ENCODE results near the gene C1orf141.
A peak's percentile ranks its signal among the peaks of the same experiment; 100 is the strongest.
"Not testable (repeated sequence)": the region's sequence is repeated elsewhere in the genome, so short reads cannot be mapped to it uniquely, and the experiment has no call there.

The C1orf141 gene

DNA sequence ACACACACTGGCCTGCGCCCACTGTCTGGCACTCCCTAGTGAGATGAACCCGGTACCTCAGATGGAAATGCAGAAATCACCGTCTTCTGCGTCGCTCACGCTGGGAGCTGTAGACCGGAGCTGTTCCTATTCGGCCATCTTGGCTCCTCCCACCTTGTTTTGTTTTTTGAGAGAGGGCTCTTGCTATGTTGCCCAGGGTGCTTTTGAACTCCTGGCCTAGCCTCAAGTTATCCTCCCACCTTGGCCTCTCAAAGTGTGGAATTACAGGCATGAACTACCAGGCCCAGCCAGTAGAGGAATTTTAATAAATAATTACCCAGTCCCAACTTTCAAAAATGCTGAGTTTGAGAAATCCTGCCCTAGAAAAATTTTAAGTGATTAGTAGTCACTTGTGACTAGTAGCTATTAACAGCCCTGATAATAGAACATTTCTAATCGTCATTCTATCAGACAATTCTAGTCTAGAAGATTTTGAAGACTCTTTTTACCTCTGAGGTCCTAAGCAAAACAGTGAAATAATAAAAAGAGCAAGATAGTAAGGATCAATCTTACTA, 49.9 kb downstream of the C1orf141 start:
- no peak for ATAC-seq

DNA sequence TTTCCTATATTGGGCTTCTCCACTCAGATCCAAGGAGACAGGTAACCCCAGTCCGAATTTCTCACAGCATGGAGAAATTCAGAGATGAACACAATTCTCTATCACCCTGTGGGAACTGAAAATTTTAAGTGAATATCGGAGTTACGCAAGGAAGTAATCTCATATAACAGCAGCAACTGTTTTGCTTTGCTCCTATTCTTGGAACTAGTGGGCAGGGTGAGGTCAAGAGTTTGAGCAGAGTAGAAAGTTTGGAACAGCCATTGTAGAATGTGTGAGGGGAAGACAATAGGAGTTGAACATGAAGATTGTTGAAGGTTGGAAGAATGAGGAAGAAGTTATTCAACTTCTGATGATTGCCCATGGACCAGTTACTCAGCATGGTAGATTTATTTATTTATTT, 56.5 kb downstream of the C1orf141 start:
- ATAC-seq, result no peak

DNA sequence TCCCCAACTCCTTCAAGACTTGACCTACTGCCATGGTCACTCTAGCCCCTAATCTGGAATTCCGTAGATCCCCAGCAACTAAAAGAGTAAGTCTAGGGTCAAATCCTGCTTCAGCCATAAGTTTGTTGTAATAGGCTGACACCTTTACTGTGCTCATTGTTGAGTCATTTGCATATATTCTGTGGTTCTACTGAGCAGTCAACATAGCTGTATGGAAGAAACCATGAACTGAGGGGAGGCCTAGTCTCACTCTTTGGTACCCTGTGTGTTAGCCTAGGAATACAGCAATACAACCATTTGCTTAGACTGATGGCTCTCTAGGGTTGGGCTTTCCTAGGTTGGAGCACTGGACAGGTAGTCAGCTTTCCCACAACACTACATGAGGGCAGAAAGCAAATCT, 57.2 kb downstream of the C1orf141 start:
- no peak for ATAC-seq

DNA sequence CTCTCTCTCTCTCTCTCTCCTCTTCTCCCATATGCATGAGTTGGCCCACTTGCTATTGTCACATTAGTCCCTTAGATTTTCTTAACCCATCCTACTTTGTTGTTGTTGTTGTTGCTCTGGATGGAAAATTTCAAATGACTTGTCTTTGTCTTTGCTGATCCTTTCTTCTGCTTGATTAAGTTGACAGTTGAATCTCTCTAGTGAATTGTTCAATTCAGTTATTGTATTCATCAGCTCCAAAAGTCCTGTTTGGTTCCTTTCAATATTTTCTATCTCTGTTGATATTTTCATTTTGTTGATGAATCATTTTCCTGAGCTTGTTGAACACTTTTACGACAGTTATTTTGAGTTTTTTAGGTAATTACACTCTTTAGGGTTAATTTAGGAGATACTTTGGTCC, 62.0 kb downstream of the C1orf141 start:
- no peak for ATAC-seq

DNA sequence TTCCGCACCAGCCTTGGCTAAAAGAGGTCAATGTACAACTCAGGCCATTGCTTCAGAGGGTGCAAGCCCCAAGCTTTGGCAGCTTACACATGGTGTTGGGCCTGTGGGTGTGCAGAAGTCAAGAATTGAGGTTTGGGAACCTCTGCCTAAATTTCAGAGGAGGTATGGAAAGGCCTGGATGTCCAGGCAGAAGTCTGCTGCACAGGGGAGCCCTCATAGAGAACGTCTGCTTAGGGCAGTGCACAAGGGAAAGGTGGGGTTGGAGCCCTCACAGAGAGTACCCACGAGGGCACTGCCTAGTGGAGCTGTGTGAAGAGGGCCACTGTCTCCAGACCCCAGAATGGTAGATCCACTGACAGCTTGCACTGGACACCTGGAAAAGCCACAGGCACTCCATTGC, 67.1 kb downstream of the C1orf141 start:
- ATAC-seq, result not testable (repeated sequence)

DNA sequence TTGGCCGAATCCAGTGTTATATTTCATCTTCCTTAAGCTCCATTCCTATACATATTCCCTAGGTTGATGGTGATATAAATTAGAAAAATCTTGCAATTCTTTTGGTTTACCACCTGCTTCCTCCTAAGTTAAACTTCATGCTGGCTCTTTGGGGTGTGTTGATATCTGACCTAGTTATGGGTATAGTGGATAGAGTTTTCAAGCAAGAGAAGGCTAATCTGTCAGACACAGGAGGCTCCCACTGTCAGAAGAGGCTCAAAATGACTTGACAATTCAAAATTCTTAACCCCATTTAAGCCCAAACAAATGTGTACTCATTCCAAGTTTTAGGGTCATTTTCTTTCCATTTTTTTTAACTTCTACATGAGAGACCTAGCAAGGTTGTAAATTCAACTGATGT, 72.4 kb downstream of the C1orf141 start:
- ATAC-seq, result no peak

DNA sequence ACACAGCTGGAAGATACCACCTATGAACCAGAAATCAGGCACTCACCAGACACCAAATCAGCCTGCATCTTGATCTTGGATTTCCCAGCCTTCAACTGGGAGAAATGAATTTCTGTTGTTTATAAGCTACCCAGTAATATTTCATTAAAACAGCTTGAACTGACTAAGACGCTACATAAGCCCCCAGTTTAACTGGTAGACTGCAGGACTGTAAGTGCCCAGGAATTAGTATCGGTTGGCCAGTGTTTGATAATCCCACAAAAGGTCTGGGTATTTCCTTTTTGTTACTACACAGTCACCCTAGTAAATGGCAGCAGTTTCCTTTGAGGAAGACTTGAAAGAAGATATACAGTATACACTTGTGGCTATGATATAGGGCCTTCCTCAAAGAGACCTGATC, 73.5 kb downstream of the C1orf141 start:
- ATAC-seq, result no peak

DNA sequence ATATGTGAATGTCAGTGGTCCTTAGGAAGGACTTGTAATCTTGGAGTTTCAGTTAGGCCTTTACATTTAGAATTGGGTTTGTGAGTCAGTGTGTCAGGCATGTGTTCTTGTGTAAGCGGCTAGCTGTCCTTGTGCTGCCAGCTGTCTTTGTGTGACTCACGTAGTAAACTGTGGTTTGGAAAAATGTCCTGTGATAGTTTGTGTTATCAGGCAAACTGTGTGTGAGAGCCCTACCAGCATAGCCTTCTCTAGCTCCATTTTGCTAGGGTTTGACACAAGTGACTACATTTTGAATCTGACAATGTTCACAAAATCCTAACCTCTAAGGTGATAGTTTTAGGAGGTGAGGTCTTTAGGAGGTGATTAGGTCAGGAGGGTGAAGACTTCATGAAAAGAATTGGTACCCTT, 74.0 kb downstream of the C1orf141 start:
- ATAC-seq, result no peak

DNA sequence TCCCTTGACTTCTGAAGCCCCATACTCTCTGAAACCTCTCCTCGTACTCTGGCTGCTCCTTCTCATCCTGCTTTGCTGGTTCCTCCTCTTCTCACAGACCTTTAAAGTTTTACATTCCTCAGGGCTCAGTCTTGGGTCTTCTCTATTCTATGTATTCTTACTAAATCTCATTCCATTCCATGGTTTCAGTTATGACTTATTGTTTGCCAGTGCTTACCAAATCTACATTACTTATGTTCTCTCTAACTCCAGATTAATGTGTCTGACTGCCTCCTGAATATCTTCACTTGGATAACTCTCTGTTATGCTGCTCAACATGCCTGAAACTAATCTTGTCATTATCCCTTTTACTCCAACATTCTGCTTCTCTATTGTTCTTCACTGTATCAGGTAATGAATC, 75.4 kb downstream of the C1orf141 start:
- no peak for ATAC-seq

DNA sequence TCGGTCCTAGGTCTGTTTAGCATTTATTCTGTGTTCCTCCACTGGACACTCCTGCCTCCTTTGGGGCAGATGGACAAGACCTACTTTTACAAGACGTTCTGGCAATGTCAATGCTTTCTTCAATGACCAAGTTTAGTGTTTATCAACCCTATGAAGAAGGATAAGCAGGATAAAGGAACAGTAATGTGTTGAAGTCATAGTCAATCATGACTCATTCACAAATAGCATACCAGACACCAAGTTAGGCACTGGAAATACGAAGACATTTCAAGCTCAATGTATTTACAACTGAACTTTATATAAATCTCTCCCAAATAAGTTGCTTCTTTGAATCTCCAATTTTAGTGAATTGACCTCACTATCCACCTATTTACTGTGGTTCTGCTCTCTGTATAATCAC, 76.0 kb downstream of the C1orf141 start:
- no peak for ATAC-seq

DNA sequence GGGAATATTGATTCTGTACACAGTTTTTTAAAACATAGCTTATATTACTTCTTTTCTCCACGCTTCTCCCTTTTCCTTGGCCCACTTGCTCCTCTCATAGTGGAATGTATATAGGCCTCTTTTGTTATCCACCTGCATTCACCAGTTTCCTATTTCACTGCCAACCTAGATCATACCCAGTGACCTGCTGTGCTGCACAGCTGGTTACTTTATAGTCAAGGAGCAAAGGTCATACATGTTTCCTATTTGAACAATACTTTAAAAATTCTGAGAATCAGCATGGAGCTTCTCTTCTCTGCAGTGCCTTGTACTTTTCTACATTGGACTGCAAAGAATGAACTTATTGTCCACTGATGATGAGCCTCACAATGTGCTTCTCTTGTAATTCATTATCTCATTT, 76.5 kb downstream of the C1orf141 start:
- no peak for ATAC-seq

DNA sequence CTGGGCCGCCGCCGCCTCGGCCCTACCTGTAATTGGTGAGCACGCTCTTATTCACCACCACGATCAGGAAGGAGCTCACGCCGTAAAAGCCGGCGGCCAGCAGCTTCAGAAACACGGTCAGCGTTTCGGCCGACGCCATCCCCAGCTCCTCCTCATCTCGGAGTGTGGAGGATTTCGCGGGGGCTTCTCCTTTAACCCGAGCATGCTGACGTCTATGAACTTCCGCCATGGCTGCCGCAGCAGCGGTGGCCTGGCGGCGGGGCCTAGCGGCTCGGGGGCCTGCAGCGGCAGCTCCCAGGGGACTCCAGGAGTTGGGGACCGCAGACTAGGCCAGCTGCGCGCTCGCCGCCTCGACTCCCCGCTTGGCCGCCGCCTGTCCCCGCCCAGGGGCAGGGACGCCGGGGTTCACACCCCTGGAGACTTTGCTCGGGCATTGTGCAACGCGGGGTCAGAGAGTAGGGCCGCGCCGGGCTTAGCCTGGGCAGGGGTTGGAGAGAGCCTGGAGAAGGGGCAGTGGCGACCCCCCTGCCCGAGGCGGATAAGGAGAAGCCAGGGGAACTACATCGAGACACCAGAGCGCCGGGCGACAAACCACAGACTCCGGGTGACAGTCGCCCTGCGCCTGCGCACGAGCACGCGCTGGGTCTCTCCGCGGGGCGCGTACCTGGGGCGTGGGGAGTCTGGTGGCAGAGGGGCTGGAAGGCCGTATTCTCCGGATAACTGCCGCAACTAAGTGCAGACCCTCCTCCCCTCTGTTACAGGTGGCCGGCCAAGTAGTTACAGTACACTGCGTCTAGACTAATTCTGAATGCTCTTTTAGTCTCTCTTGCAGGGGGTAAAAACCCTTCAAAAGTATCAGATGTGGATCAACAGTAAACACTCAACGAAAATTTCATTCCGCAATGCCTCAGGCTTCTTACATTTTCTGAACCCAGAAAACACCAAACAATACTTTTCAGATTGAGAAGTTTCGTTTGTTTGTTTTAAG, 80.7 kb downstream of the C1orf141 start, which contains the start of gene SLC35D1:
SLC35D1 (minus strand) TSS at position 364 of the 988 bp plus-strand sequence; CDS start at position 229, 135 bp downstream.
- ATAC-seq, result peak; percentile 81 to 85

DNA sequence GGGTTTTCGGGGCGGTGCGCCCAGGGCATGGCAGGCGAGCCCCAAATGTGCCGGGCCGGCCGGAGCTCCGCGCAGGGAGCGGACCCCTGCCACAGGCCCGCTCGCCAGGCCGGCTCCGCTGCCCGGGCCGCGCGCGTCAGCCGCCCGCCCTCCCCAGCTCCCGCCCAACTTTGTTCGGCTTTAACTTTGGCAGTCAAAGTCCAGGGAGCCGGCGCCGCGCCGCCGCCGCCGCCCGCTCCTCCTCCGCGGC, 81.3 kb downstream of the C1orf141 start:
- ATAC-seq, result peak; percentile 36 to 45

DNA sequence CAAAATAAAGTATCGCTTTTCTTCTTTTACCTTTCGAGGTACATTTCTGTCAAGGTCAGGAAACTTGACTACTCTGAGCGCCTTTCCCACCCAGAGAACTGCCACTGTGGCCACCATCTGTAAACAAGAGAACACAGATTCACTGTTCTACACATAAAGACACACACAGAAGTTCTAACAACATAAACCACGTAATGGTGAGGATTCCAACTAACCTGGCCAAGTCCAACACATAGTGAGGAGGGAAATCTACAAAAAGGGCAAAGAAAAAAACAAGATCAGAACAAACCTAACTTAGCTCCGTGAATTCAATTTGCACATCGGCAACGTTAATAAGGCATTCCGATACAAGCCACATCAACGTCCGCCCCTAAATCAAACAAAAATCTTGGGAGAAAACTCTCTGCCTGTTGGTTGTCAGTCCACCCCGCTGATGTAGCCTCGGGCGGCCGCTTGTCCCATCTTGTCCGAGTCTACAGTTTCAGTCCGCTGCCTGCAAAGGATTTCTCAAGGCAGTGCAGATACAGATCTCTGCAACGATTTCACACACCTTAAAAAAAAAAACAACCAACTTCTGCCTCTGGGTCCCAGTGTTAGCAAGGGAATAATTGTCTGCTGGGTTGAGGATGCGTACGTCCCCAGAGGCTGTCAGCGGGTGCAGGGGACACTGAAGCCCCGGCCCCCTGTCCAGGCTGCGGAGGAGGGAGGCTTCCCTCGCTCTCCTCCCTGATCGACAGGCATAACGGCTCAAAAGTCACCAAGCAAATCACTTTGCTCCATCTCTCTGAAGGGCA, 81.8 kb downstream of the C1orf141 start:
- no peak for ATAC-seq

DNA sequence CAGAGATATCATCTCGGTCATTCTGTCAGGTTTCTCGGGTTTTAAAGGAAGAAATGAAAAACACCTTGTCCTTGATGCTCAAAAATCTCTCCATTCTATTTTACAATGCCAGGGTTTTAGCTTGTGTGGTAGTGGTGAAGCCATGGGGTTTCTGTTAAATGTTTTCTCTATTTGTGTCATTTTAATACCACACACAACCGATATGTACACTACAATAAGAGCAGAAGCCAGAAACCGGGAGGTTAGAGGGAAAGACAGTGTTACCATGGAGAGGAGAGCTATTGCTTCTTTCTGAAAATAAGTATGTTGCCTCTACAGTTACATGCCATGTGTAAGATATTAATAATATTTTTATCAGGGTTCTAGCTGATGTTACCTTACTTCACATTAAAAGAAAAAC, 83.6 kb downstream of the C1orf141 start:
- ATAC-seq, result no peak

DNA sequence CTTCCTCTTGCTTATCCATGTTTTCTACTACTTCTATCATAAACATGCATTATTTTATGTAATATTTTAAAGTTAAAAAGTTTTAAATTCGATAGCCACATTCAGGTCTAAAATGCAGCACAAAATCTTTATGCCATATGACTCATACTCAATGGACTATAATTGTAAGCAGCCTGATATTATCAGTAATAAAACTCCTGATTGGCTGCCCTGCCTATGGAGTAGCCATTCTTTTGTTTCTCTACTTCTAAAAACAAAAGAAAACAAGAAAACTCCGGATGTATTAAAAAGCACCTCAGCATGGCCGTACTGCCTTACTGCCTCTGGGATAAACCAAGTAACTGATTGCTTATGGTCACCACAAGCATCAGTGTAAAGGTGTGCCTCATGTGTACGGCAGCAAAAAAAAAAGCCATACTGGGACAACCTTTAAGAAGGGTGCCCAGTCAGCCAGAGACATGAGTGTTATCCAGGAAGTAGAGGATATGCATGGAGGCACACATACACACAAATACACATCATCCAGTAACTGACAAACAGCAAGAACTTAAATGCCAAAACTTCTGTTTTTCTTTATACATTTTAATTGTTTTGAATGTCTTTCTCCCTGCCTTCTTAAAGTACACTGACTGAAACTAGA, 90.0 kb downstream of the C1orf141 start:
- ATAC-seq, result no peak

DNA sequence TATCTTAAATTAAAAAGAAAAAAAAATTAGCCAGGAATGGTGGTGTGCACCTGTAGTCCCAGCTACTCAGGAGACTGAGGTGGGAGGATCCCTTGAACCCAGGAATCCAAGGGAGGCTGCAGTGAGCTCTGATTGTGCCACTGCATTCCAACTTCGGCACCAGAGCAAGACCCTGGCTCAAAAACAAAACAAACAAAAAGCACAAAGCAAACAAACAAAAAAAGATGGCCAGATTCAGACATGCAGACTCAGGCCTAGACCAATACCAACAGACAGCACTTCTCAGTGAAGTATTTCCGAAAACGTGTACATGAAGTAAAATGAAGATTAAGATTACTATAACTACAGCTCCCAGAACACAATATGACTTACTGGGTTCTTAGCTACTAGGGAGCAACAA, 91.4 kb downstream of the C1orf141 start:
- no peak for ATAC-seq
